Neuronal stem cell (in vitro differentiated cells): ENCODE measurements around the gene FKBP4.
A peak's percentile ranks its signal among the peaks of the same experiment; 100 is the strongest.

Source experiments
- DNase-seq: peaks from one replicate; pipeline ENCODE4 v3.0.0-alpha.2; 2013; ENCODE audit warnings: low spot score
- H2AFZ ChIP-seq: one replicate; pipeline ENCODE4 v1.6.1; 2013; ENCODE audit warnings: mild to moderate bottlenecking, low read length, inconsistent platforms
- H2AK5ac ChIP-seq: 2 replicates; pipeline ENCODE4 v1.6.1; 2013; ENCODE audit warnings: low read depth, mild to moderate bottlenecking, inconsistent platforms, low read length, moderate library complexity, mixed read lengths
- H2BK120ac ChIP-seq: 2 replicates; pipeline ENCODE4 v1.6.1; 2013; ENCODE audit warnings: low read depth, mild to moderate bottlenecking, inconsistent platforms, low read length, moderate library complexity, mixed read lengths
- H2BK12ac ChIP-seq: one replicate; pipeline ENCODE4 v1.6.1; 2013; ENCODE audit warnings: low read length, inconsistent platforms
- H2BK15ac ChIP-seq: 2 replicates; pipeline ENCODE4 v1.6.1; 2013; ENCODE audit warnings: mild to moderate bottlenecking, low read length, inconsistent platforms, mixed read lengths
- H2BK5ac ChIP-seq: one replicate; pipeline ENCODE4 v1.6.1; 2013; ENCODE audit warnings: inconsistent platforms, mild to moderate bottlenecking, low read length, moderate library complexity
- H3K14ac ChIP-seq: one replicate; pipeline ENCODE4 v1.6.1; 2013; ENCODE audit warnings: low read length, inconsistent platforms
- H3K18ac ChIP-seq: 2 replicates; pipeline ENCODE4 v1.6.1; 2013; ENCODE audit warnings: low read length, inconsistent platforms
- H3K23ac ChIP-seq: 2 replicates; pipeline ENCODE4 v1.6.1; 2013; ENCODE audit warnings: low read depth, mild to moderate bottlenecking, mixed read lengths, low read length, inconsistent platforms; ENCODE audit not compliant: poor library complexity
- H3K27ac ChIP-seq: replicated peaks from 3 replicates; pipeline ENCODE4 v1.5.1; 2013; ENCODE audit warnings: low read length, inconsistent platforms
- H3K27me3 ChIP-seq, 3 experiments: 2 replicates each; pipeline ENCODE4 v1.6.1; 2013; ENCODE audit warnings: low read length in 3 of 3, mild to moderate bottlenecking in 2 of 3, inconsistent platforms in 1 of 3, low read depth in 1 of 3, mixed read lengths in 1 of 3, moderate library complexity in 1 of 3; ENCODE audit not compliant: control insufficient read depth in 3 of 3, insufficient read depth in 3 of 3
- H3K36me3 ChIP-seq, 2 donors: replicated peaks in 1 of 2; 2 replicates each; pipeline ENCODE4 v1.6.1; 2013; ENCODE audit warnings: low read length in 2 of 2; ENCODE audit not compliant: control insufficient read depth in 2 of 2, insufficient read depth in 2 of 2
- H3K4ac ChIP-seq: 2 replicates; pipeline ENCODE4 v1.6.1; 2013; ENCODE audit warnings: inconsistent platforms, mild to moderate bottlenecking, low read length, moderate library complexity
- H3K4me1 ChIP-seq, 2 donors: 1 replicate in 1 of 2; 2 replicates in 1 of 2; pipeline ENCODE4 v1.6.1; 2013; ENCODE audit warnings: low read length in 2 of 2, low read depth in 1 of 2; ENCODE audit not compliant: control insufficient read depth in 2 of 2, insufficient read depth in 1 of 2
- H3K4me2 ChIP-seq: one replicate; pipeline ENCODE4 v1.6.1; 2013; ENCODE audit warnings: mild to moderate bottlenecking, low read length, inconsistent platforms; ENCODE audit not compliant: insufficient read depth, poor library complexity, severe bottlenecking
- H3K4me3 ChIP-seq, 2 donors: 2 replicates each; pipeline ENCODE4 v1.5.1; 2013; ENCODE audit warnings: low read length in 2 of 2, mild to moderate bottlenecking in 2 of 2, inconsistent platforms in 1 of 2, moderate library complexity in 1 of 2
- H3K79me1 ChIP-seq: one replicate; pipeline ENCODE4 v1.6.1; 2013; ENCODE audit warnings: low read depth, mild to moderate bottlenecking, inconsistent platforms, low read length, moderate library complexity
- H3K9ac ChIP-seq: one replicate; pipeline ENCODE4 v1.6.1; 2013; ENCODE audit warnings: mild to moderate bottlenecking, low read depth, low read length, inconsistent platforms; ENCODE audit not compliant: poor library complexity
- H3K9me3 ChIP-seq, 2 donors: replicated peaks in 1 of 2; 2 replicates each; pipeline versions ENCODE3 to v1.6.1; 2013; ENCODE audit warnings: low read length in 2 of 2, mild to moderate bottlenecking in 2 of 2, inconsistent platforms in 1 of 2, low read depth in 1 of 2, mixed read lengths in 1 of 2, moderate library complexity in 1 of 2; ENCODE audit not compliant: control insufficient read depth in 2 of 2, insufficient read depth in 1 of 2
- H4K8ac ChIP-seq: one replicate; pipeline ENCODE4 v1.6.1; 2013; ENCODE audit warnings: low read depth, mild to moderate bottlenecking, inconsistent platforms, low read length, moderate library complexity
- H4K91ac ChIP-seq: one replicate; pipeline ENCODE4 v1.6.1; 2013; ENCODE audit warnings: low read length, low read depth, mild to moderate bottlenecking, inconsistent platforms; ENCODE audit not compliant: poor library complexity
- WGBS, 2 donors: extraction: QIAGEN DNeasy Blood & Tissue Kit; methylation state at CpG; one replicate each; pipeline ENCODE4 v1.1.7; 2013; ENCODE audit warnings: missing lambda C conversion rate in 2 of 2, mixed read lengths in 1 of 2; ENCODE audit not compliant: insufficient read length in 2 of 2, insufficient replicate concordance in 1 of 2; ENCODE audit errors: extremely low coverage in 2 of 2; 5-methylcytosine and 5-hydroxymethylcytosine counted together

The FKBP4 gene

GRCh38 chr12:2751230-2751629, 43.5 kb upstream of the FKBP4 start:
- no peak overlapping the region for H3K4me2 ChIP-seq
- no peak overlapping the region for H2AFZ ChIP-seq
- no peak overlapping the region for H3K4me3 ChIP-seq
- H3K27me3 ChIP-seq: peaks cover 0 to 16% (median 7%) of the 10 kb centered on the region in 3 experiments
- H3K79me1 ChIP-seq: no peaks in the 10 kb centered on the region
- H3K23ac ChIP-seq: no peak overlapping the region
- H2BK15ac ChIP-seq: no peak overlapping the region
- DNase-seq: no peak
- no peak overlapping the region for H3K9ac ChIP-seq
- no peak overlapping the region for H2AK5ac ChIP-seq
- H3K36me3 ChIP-seq: no peaks in the 10 kb centered on the region
- peaks cover 0 to 7% of the 10 kb centered on the region in 2 donors for H3K4me1 ChIP-seq
- H2BK120ac ChIP-seq: no peak overlapping the region
- no peak overlapping the region for H2BK12ac ChIP-seq
- no peak overlapping the region for H3K18ac ChIP-seq
- no peak overlapping the region for H2BK5ac ChIP-seq
- no peak overlapping the region for H4K8ac ChIP-seq
- no peak overlapping the region for H4K91ac ChIP-seq
- H3K14ac ChIP-seq: no peak overlapping the region
- no peak overlapping the region for H3K27ac ChIP-seq
- no peaks in the 10 kb centered on the region for H3K9me3 ChIP-seq
- H3K4ac ChIP-seq: no peak overlapping the region

DNA sequence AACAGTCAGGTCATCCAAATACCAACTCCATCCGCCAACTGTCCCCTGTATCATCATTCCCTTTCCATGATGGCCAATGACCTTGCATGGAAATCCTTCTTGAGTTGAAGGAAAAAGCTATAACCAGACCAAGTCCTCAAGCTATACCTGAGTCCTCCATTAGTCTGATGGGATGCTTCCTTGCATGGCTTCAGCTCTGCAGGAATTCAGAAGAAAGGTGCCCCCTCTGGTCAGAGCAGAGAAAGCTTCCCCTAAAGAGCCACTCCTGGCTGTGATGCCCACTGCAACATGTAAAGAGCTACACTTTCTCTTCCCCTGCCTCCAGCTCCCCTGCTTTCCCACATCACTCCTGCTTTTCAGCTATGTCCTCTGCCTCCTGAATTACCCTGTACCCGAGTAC, 43.1 kb upstream of the FKBP4 start:
- DNase-seq: no peak
- Histone ChIP-seq H2BK5ac (no peak overlapping the region), H3K9me3 (no peaks in the 10 kb centered on the region), H2AFZ (no peak overlapping the region), H3K4ac (no peak overlapping the region), H3K27me3 (peaks cover 0 to 16% (median 7%) of the 10 kb centered on the region in 3 experiments), H2BK12ac (no peak overlapping the region), H3K4me1 (peaks cover 0 to 7% of the 10 kb centered on the region in 2 donors), H3K4me3 (no peak overlapping the region), H3K14ac (no peak overlapping the region), H3K79me1 (no peaks in the 10 kb centered on the region), H4K91ac (no peak overlapping the region), H2AK5ac (no peak overlapping the region), H3K9ac (no peak overlapping the region), H3K23ac (no peak overlapping the region), H3K4me2 (no peak overlapping the region), H3K18ac (no peak overlapping the region), H2BK15ac (no peak overlapping the region), H3K36me3 (no peaks in the 10 kb centered on the region), H4K8ac (no peak overlapping the region), H2BK120ac (no peak overlapping the region), H3K27ac (no peak overlapping the region)
- no CpG with 5 or more reads among the region's 2 CpGs for WGBS, 2 donors

GRCh38 chr12:2752676-2753371, 41.9 kb upstream of the FKBP4 start:
- Histone ChIP-seq H3K14ac (no peak overlapping the region), H3K23ac (peak overlapping the region; percentile 78), H3K9me3 (no peaks in the 10 kb centered on the region), H2BK120ac (no peak overlapping the region), H2BK12ac (no peak overlapping the region), H3K4me2 (peak overlapping the region; percentile 23), H2AK5ac (no peak overlapping the region), H3K4ac (no peak overlapping the region), H3K18ac (peak overlapping the region; percentile 90), H3K27ac (no peak overlapping the region), H3K9ac (no peak overlapping the region), H3K4me1 (peaks cover 0 to 7% of the 10 kb centered on the region in 2 donors), H2BK15ac (no peak overlapping the region), H3K36me3 (no peaks in the 10 kb centered on the region), H2BK5ac (no peak overlapping the region), H3K79me1 (no peaks in the 10 kb centered on the region), H3K4me3 (no peak overlapping the region), H4K91ac (no peak overlapping the region), H2AFZ (no peak overlapping the region), H3K27me3 (peaks cover 0 to 16% (median 7%) of the 10 kb centered on the region in 3 experiments), H4K8ac (no peak overlapping the region)
- DNase-seq: peak; percentile 92
- no CpG with 5 or more reads among the region's 58 CpGs for WGBS, 2 donors

- WGBS, 2 donors: no CpG with 5 or more reads among the region's 8 CpGs
- peaks cover 0 to 16% (median 7%) of the 10 kb centered on the region in 3 experiments for H3K27me3 ChIP-seq
- DNase-seq: no peak
These were observed 41.2 kb upstream of the FKBP4 start for GRCh38 chr12:2753536-2753935.

More at GRCh38 chr12:2753536-2753935, 41.2 kb upstream of the FKBP4 start:
- Histone ChIP-seq H3K18ac (no peak overlapping the region), H3K23ac (no peak overlapping the region), H2AFZ (no peak overlapping the region), H2BK120ac (no peak overlapping the region), H3K4ac (no peak overlapping the region), H3K79me1 (no peaks in the 10 kb centered on the region), H2BK12ac (no peak overlapping the region), H3K36me3 (no peaks in the 10 kb centered on the region), H2AK5ac (no peak overlapping the region), H2BK15ac (no peak overlapping the region), H4K91ac (no peak overlapping the region), H3K4me2 (no peak overlapping the region), H4K8ac (no peak overlapping the region), H3K4me1 (peaks cover 0 to 7% of the 10 kb centered on the region in 2 donors), H3K14ac (no peak overlapping the region), H3K4me3 (no peak overlapping the region), H3K27ac (no peak overlapping the region), H3K9me3 (no peaks in the 10 kb centered on the region), H2BK5ac (no peak overlapping the region), H3K9ac (no peak overlapping the region)
